GM12873 (cell line): ENCODE results near the gene ITGA8.

Source experiments
- CTCF ChIP-seq: IDR thresholded peaks from 2 replicates; pipeline ENCODE4 v1.5.1; 2012; ENCODE audit warnings: low read depth, mild to moderate bottlenecking, moderate library complexity, low read length, control low read depth; ENCODE audit not compliant: insufficient read depth; ENCODE audit errors: missing control alignments

ITGA8 gene

GRCh38 chr10:15491856-15492642 lies 227.7 kb downstream of the ITGA8 start:
- no peak for TF ChIP-seq CTCF

GRCh38 chr10:15489431-15489830 lies 230.3 kb downstream of the ITGA8 start:
- no peak for TF ChIP-seq CTCF

DNA sequence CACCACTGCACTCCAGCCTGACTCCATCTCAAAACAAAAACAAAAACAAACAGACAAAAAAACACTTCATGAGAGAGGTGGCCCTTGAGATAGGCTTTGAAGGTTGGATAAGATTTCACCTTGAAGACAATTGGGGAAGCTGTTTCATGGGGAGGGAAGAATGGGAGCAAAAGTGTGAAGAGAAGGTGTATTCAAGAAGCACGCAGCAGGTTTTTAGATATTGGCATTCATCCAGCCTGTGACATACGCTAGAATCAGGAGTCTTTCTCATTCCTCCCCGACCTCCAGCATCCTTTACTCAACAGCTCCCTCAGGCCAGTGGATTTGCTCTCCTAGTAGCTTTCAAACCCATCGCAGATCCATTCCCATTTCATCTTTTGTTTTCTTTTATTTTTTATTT lies 232.3 kb downstream of the ITGA8 start:
- no peak for TF ChIP-seq CTCF

DNA sequence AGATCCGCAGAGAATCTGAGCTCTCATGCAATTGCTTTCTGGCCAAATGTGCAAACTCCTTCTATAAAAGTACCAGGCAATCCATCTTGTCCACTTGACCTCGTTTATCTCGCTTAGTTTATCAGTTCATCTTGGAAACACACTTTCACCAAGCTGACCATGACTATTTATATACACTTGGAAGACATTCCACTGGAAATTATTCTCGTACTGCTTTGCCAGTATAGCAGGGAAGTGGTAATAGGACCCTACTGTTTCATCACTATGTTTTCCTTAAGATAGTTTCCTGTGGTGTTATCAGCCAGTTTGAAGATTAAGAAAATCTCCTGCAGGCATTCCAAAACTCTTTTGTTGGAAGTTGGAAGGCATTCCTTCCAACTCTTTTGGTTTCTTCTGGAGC lies 233.3 kb downstream of the ITGA8 start:
- no peak for TF ChIP-seq CTCF

- TF ChIP-seq CTCF: no peak
Measured at GRCh38 chr10:15485684-15486316, 233.9 kb downstream of the ITGA8 start.

DNA sequence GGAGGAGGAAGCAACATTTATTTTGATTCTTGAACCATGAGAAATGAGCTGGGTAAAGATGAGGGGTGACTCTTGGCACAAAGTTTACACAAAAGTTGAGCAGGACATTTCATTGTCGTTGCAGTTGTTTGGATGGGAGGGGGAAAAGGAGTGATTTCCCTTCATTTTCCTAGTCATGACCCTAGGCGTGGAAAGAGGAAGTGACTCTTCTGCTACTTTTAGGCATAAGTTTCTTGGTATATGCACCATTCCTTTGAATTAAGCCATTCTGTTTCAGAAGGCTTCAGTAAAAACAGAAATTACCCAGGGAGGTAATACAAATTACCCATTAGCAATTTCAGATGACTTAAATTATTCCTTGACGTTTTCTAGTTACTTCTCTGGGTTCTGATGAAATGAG lies 234.7 kb downstream of the ITGA8 start:
- no peak for TF ChIP-seq CTCF

- TF ChIP-seq CTCF: no peak
Measured at GRCh38 chr10:15484128-15484527, 235.6 kb downstream of the ITGA8 start.
